DMS153 treated with DMSO at 0.1 percent for 48 hours (cell line): ENCODE data around the gene TAF11L2.
"Not testable (repeated sequence)": the region's sequence is repeated elsewhere in the genome, so short reads cannot be mapped to it uniquely, and the experiment has no call there.

ENCODE experiments used
- DNase-seq: peaks from one replicate; lab custom pipeline; 2025; ENCODE audit not compliant: unreplicated experiment; lab: John Stamatoyannopoulos, UW

The TAF11L2 gene

GRCh38 chr5:17524935-17525334 lies 26.9 kb downstream of the TAF11L2 start, which contains the start of gene TAF11L5:
TSS of gene TAF11L5 (plus strand) at chr5:17525235.
- not testable (repeated sequence) for DNase-seq

GRCh38 chr5:17526504-17526903 lies 28.5 kb downstream of the TAF11L2 start:
- DNase-seq = not testable (repeated sequence)

GRCh38 chr5:17528369-17528768 lies 30.3 kb downstream of the TAF11L2 start, which contains the start of gene TAF11L6:
TSS of gene TAF11L6 (plus strand) at chr5:17528669.
- not testable (repeated sequence) for DNase-seq
